ENCODE measurements around the gene TAF11L3.

DNA sequence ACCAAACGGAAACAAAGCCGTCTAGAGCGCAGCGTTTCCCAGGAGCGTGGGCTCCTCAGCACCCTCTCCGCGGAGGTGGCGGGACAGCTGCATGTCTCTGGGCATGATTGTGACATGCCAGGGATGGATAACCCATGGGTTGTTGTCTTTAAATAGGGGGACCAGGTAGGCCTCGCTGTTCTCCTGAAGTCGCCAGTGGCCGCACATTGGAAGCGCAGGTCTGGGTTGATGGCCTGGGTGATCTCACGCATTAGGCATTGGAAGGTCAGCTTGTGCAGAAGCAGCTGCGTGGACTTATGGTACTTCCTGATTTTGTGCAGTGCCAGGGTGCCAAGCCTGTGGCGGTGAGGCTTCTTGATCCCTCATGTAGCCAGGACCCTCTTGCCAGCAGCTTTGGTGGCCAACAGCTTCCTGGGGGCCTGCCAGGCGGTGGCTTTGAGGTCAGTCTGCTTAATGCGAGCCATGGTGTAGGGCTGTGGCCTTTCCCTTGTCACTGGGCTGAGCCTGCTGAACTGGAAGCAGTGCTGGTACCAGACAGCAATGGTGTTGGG lies 6.3 kb upstream of the TAF11L3 start:
- TF ChIP-seq, protein P1, sequence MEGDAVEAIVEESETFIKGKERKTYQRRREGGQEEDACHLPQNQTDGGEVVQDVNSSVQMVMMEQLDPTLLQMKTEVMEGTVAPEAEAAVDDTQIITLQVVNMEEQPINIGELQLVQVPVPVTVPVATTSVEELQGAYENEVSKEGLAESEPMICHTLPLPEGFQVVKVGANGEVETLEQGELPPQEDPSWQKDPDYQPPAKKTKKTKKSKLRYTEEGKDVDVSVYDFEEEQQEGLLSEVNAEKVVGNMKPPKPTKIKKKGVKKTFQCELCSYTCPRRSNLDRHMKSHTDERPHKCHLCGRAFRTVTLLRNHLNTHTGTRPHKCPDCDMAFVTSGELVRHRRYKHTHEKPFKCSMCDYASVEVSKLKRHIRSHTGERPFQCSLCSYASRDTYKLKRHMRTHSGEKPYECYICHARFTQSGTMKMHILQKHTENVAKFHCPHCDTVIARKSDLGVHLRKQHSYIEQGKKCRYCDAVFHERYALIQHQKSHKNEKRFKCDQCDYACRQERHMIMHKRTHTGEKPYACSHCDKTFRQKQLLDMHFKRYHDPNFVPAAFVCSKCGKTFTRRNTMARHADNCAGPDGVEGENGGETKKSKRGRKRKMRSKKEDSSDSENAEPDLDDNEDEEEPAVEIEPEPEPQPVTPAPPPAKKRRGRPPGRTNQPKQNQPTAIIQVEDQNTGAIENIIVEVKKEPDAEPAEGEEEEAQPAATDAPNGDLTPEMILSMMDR (IDR thresholded peaks at IDR 0.05): no peak
- no peak for TF ChIP-seq POLR2A (IDR thresholded peaks at IDR 0.05)
